Naive thymus-derived CD4-positive, alpha-beta T cell (primary cell): ENCODE data around the gene PLAGL2. TPM values are rescaled to one million over a fixed set of nuclear protein-coding genes. Genes with fewer than 3 reads are reported as not detected.
A peak's percentile ranks its signal among the peaks of the same experiment; 100 is the strongest.

Source experiments
- ATAC-seq: fragments of 150-1000 bp; cut with Tn5 transposase; 2 replicates; pipeline ENCODE4 v1.10.0; 2021; ENCODE audit warnings: mild to moderate bottlenecking, moderate library complexity
- CTCF ChIA-PET: fragments of 350-600 bp; sonication (Branson Sonifier 250); formaldehyde crosslinking; loops from one replicate; lab custom pipeline; 2021; ENCODE audit warnings: antibody characterized with exemption; lab: Charles Lee
- POLR2A ChIA-PET: fragments of 350-600 bp; sonication (Branson Sonifier 250); formaldehyde crosslinking; loops from one replicate; lab custom pipeline; 2021; ENCODE audit warnings: antibody characterized with exemption, inconsistent platforms; lab: Charles Lee
- DNase-seq, 9 donors: peaks; one replicate each; pipeline versions ENCODE4 v3.0.0 to v3.0.0-alpha.2; 2020 to 2022; ENCODE audit warnings: mixed read lengths in 1 of 9
- H3K27ac ChIP-seq: one replicate; pipeline ENCODE4 v1.7.0; 2013; ENCODE audit warnings: mild to moderate bottlenecking, low read depth, low read length, moderate library complexity
- H3K27me3 ChIP-seq, 2 donors: one replicate each; pipeline ENCODE4 v1.7.0; 2013; ENCODE audit warnings: low read length in 2 of 2, mild to moderate bottlenecking in 2 of 2, moderate library complexity in 2 of 2; ENCODE audit not compliant: control insufficient read depth in 2 of 2, insufficient read depth in 2 of 2
- H3K36me3 ChIP-seq, 3 experiments: 1 replicate in 2 of 3; 2 replicates in 1 of 3; pipeline ENCODE4 v1.7.0; 2013; ENCODE audit warnings: low read length in 3 of 3, mild to moderate bottlenecking in 3 of 3, moderate library complexity in 1 of 3; ENCODE audit not compliant: insufficient read depth in 3 of 3, control insufficient read depth in 2 of 3
- H3K4me1 ChIP-seq, 2 donors: one replicate each; pipeline ENCODE4 v1.7.0; 2013; ENCODE audit warnings: low read length in 2 of 2, mild to moderate bottlenecking in 2 of 2, moderate library complexity in 1 of 2; ENCODE audit not compliant: control insufficient read depth in 2 of 2, insufficient read depth in 2 of 2
- H3K4me3 ChIP-seq: 2 replicates; pipeline ENCODE4 v1.7.0; 2013; ENCODE audit warnings: mild to moderate bottlenecking, low read length
- H3K9me3 ChIP-seq, 3 experiments: 1 replicate in 2 of 3; 2 replicates in 1 of 3; pipeline ENCODE4 v1.7.0; 2013; ENCODE audit warnings: low read length in 3 of 3; ENCODE audit not compliant: control insufficient read depth in 2 of 3
- H3K27ac Mint-ChIP-seq, 9 donors: one replicate each; pipeline ENCODE4 v1.8.0; 2020 to 2022; ENCODE audit warnings: mixed read lengths in 9 of 9, mild to moderate bottlenecking in 8 of 9, moderate library complexity in 5 of 9, inconsistent platforms in 2 of 9
- H3K27me3 Mint-ChIP-seq, 5 donors: one replicate each; pipeline ENCODE4 v1.8.0; 2021 to 2022; ENCODE audit warnings: mixed read lengths in 5 of 5, mild to moderate bottlenecking in 1 of 5
- H3K36me3 Mint-ChIP-seq, 5 donors: one replicate each; pipeline ENCODE4 v1.8.0; 2020 to 2022; ENCODE audit warnings: mixed read lengths in 5 of 5, mild to moderate bottlenecking in 3 of 5, inconsistent platforms in 1 of 5
- H3K4me1 Mint-ChIP-seq, 7 donors: one replicate each; pipeline ENCODE4 v1.8.0; 2020 to 2022; ENCODE audit warnings: mixed read lengths in 7 of 7, mild to moderate bottlenecking in 3 of 7, inconsistent platforms in 1 of 7
- H3K4me3 Mint-ChIP-seq, 10 donors: one replicate each; pipeline ENCODE4 v1.8.0; 2020 to 2022; ENCODE audit warnings: mild to moderate bottlenecking in 10 of 10, mixed read lengths in 10 of 10, moderate library complexity in 6 of 10, inconsistent platforms in 2 of 10
- H3K9me3 Mint-ChIP-seq, 11 donors: one replicate each; pipeline ENCODE4 v1.8.0; 2020 to 2022; ENCODE audit warnings: mixed read lengths in 11 of 11, mild to moderate bottlenecking in 4 of 11, inconsistent platforms in 1 of 11, moderate library complexity in 1 of 11
- intact Hi-C, 2 donors: fragments of 100-400 bp; cut with micrococcal nuclease; formaldehyde crosslinking; loops; one replicate each; pipeline ENCODE4 v1.15.1; 2023
- polyA plus RNA-seq, 2 donors: library from polyadenylated mRNA; unstranded; fragments of 300-500 nt; fragmentation: Illumina TruSeq; gene quantifications; one replicate each; pipeline ENCODE4 v1.2.3, GENCODE V29; 2021
- total RNA-seq, 6 experiments: library from RNA in 5 of 6; stranded (reverse) in 5 of 6; gene quantifications; 1 replicate in 5 of 6; 2 replicates in 1 of 6; pipeline ENCODE4 v1.2.3 and lab custom pipeline; 2021 to 2026

The PLAGL2 gene
- total and polyA plus RNA-seq, 7 experiments from 2014 or later, result 3.1 to 30.1 (median 16.4) TPM

GRCh38 chr20:32189123-32189410 is 18.5 kb downstream of the PLAGL2 start:
- peak overlapping the region; percentile 64 to 91 (median 86) for H3K4me3 Mint-ChIP-seq
- ChIA-PET CTCF (no interaction called here), POLR2A (interaction anchor here (0.7 to 1.5 kb wide), 5 partner anchors 9 to 170 kb away, joined by 3 to 4 read pairs (median 3); partner anchors contain the start of gene ASXL1)
- Histone ChIP-seq H3K4me1 (peaks cover 10 to 18% of the 10 kb centered on the region in 2 donors), H3K4me3 (peak overlapping the region; percentile 55), H3K9me3 (no peaks in the 10 kb centered on the region), H3K27ac (peak overlapping the region; percentile 82), H3K27me3 (no peaks in the 10 kb centered on the region), H3K36me3 (no peaks in the 10 kb centered on the region)
- H3K27ac Mint-ChIP-seq, result peak overlapping the region; percentile 38 to 97 (median 89)
- ATAC-seq, result no peak
- no peak for DNase-seq
- peaks cover 0 to 4% (median 0%) of the 10 kb centered on the region in 5 donors for H3K36me3 Mint-ChIP-seq
- H3K4me1 Mint-ChIP-seq, result peaks cover 11 to 50% (median 26%) of the 10 kb centered on the region in 7 donors
- no peaks in the 10 kb centered on the region for H3K27me3 Mint-ChIP-seq
- H3K9me3 Mint-ChIP-seq, result peaks cover 0 to 2% (median 0%) of the 10 kb centered on the region in 11 donors
- intact Hi-C loops, result loop anchor here in 1 of 2 donors (1.0 kb wide), 1 partner anchor 18 kb away; the partner anchor contains the start of genes PLAGL2 and POFUT1

- POLR2A ChIA-PET, result interaction anchor here (0.7 to 1.5 kb wide), 5 partner anchors 10 to 171 kb away, joined by 3 to 4 read pairs (median 3); partner anchors contain the start of gene ASXL1
- intact Hi-C loops, result loop anchor here in 1 of 2 donors (1.0 kb wide), 1 partner anchor 19 kb away; the partner anchor contains the start of genes PLAGL2 and POFUT1
- Histone ChIP-seq H3K4me3 (no peak overlapping the region), H3K36me3 (no peaks in the 10 kb centered on the region), H3K27ac (peak overlapping the region; percentile 82), H3K27me3 (no peaks in the 10 kb centered on the region), H3K4me1 (peaks cover 10 to 18% of the 10 kb centered on the region in 2 donors), H3K9me3 (no peaks in the 10 kb centered on the region)
- CTCF ChIA-PET, result no interaction called here
- Mint-ChIP-seq H3K27ac (peak overlapping the region; percentile 71 to 95 (median 84)), H3K4me1 (peaks cover 10 to 50% (median 26%) of the 10 kb centered on the region in 7 donors), H3K4me3 (peak overlapping the region; percentile 61 to 91 (median 84)), H3K9me3 (peaks cover 0 to 2% (median 0%) of the 10 kb centered on the region in 11 donors), H3K36me3 (peaks cover 0 to 4% (median 0%) of the 10 kb centered on the region in 5 donors), H3K27me3 (no peaks in the 10 kb centered on the region)
- no peak for ATAC-seq
- DNase-seq, result no peak
These were observed 19.0 kb downstream of the PLAGL2 start for GRCh38 chr20:32188376-32189122.

DNA sequence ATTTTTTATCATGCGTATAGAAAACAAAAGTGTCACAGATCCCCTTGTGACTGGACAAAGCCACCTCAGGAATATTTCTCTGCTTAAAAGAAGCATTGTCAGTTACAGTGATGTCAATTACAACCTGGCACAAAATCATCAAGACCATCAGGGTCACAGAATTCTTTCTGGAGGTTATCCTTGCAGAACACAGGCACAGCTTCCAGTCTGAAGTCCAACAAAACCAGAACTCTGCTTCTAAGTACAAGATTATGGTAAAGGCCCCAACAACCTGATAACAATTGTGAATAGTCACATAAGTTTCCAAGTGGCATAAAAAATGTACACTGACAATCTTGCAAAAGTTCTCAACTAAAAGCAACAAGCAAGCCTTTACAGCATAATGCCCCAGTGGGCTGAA is 21.0 kb downstream of the PLAGL2 start:
- H3K27ac ChIP-seq, result no peak overlapping the region
- ChIA-PET POLR2A (no interaction called here), CTCF (no interaction called here)
- no peaks in the 10 kb centered on the region for H3K9me3 ChIP-seq
- H3K27me3 Mint-ChIP-seq, result no peaks in the 10 kb centered on the region
- H3K36me3 Mint-ChIP-seq, result peaks cover 0 to 4% (median 0%) of the 10 kb centered on the region in 5 donors
- H3K4me3 ChIP-seq, result no peak overlapping the region
- H3K4me1 ChIP-seq, result peaks cover 10 to 18% of the 10 kb centered on the region in 2 donors
- peaks cover 9 to 44% (median 26%) of the 10 kb centered on the region in 7 donors for H3K4me1 Mint-ChIP-seq
- no peaks in the 10 kb centered on the region for H3K36me3 ChIP-seq
- ATAC-seq (no peak), DNase-seq (no peak)
- peak overlapping the region in 1 of 9 donors; percentile 15 for H3K27ac Mint-ChIP-seq
- H3K9me3 Mint-ChIP-seq, result peaks cover 0 to 2% (median 0%) of the 10 kb centered on the region in 11 donors
- no peak overlapping the region for H3K4me3 Mint-ChIP-seq
- H3K27me3 ChIP-seq, result no peaks in the 10 kb centered on the region
- intact Hi-C loops, result no loop called here

- Mint-ChIP-seq H3K27ac (no peak overlapping the region), H3K36me3 (peaks cover 0 to 4% (median 0%) of the 10 kb centered on the region in 5 donors), H3K4me3 (no peak overlapping the region), H3K27me3 (no peaks in the 10 kb centered on the region), H3K9me3 (peaks cover 0 to 2% (median 0%) of the 10 kb centered on the region in 11 donors), H3K4me1 (peaks cover 5 to 37% (median 19%) of the 10 kb centered on the region in 7 donors)
- no peaks in the 10 kb centered on the region for H3K36me3 ChIP-seq
- peaks cover 10 to 18% of the 10 kb centered on the region in 2 donors for H3K4me1 ChIP-seq
- ChIA-PET CTCF (no interaction called here), POLR2A (no interaction called here)
- no peaks in the 10 kb centered on the region for H3K9me3 ChIP-seq
- H3K27ac ChIP-seq, result no peak overlapping the region
- ATAC-seq, result no peak
- no peak overlapping the region for H3K4me3 ChIP-seq
- H3K27me3 ChIP-seq, result no peaks in the 10 kb centered on the region
- DNase-seq, result no peak
- intact Hi-C loops, result no loop called here
These were observed 22.5 kb downstream of the PLAGL2 start for GRCh38 chr20:32184961-32185603.

DNA sequence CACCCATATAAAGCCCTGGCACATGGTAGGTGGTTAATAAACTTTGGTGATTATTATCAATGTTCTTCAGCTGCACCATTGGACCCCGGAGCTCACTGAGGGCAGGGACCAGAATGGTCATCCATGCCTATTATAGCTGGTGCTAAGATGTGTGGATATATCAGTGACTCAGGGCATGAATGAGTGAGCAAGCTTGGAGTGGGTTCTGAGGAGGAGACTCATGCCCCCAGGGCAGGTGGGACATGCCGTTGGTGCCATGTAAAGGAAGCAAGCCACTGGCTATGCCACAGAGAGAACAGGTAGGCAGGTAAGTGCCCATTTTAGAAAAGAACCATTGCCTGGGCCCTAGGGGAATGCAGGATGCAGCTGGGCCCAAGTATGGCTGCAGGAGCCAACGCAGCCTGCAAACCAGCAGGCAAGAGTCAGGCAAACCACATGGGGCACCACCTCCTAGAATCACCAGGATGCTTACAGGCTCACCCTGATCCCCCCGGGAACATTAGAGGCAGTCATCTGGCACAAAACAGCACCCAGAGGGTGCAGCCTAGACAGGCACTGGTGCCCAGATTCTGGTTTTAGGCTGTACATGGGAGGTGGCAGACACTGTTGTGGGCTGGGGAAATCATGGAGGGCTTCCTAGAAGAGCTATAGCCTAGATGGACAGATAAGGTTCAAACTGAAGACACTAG is 23.5 kb downstream of the PLAGL2 start:
- DNase-seq, result no peak
- CTCF ChIA-PET, result interaction anchor here (0.6 kb wide), 1 partner anchor 511 kb away, joined by 3 read pairs; no protein-coding TSS in a partner anchor
- no peak overlapping the region for H3K27ac Mint-ChIP-seq

DNA sequence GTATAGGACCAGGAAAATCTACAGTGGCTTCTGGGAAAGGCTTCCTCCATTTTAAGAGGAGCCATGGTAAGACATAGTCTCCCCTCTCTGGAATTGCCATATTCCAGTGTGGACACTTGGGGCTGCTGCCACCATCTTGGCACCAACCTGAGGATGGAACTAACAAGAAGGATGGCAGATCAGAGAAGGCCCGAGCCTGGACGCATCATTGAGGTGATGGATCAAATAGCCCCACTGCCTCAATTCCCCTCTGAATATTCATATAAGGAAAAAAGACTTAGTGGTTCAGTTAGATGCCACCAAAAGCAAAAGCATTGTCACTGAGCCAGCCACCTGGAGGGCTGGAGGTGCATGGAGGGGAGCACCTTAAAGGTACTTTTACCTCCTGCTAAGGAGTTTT is 25.9 kb downstream of the PLAGL2 start:
- no peak for ATAC-seq
- intact Hi-C loops, result no loop called here
- no peak overlapping the region for H3K27ac ChIP-seq
- H3K27ac Mint-ChIP-seq, result no peak overlapping the region
- no peaks in the 10 kb centered on the region for H3K36me3 ChIP-seq
- ChIA-PET POLR2A (no interaction called here), CTCF (no interaction called here)
- no peak for DNase-seq
- no peaks in the 10 kb centered on the region for H3K27me3 ChIP-seq
- no peaks in the 10 kb centered on the region for H3K27me3 Mint-ChIP-seq
- no peaks in the 10 kb centered on the region for H3K9me3 ChIP-seq
- H3K36me3 Mint-ChIP-seq, result peaks cover 0 to 7% (median 2%) of the 10 kb centered on the region in 5 donors
- peaks cover 0 to 10% (median 7%) of the 10 kb centered on the region in 7 donors for H3K4me1 Mint-ChIP-seq
- H3K4me1 ChIP-seq, result no peaks in the 10 kb centered on the region
- no peak overlapping the region for H3K4me3 ChIP-seq
- peaks cover 0 to 2% (median 0%) of the 10 kb centered on the region in 11 donors for H3K9me3 Mint-ChIP-seq
- no peak overlapping the region for H3K4me3 Mint-ChIP-seq

More for the DNA sequence above, 23.5 kb downstream of the PLAGL2 start:
- peaks cover 0 to 2% (median 0%) of the 10 kb centered on the region in 11 donors for H3K9me3 Mint-ChIP-seq
- H3K36me3 Mint-ChIP-seq, result peaks cover 0 to 7% (median 0%) of the 10 kb centered on the region in 5 donors
- H3K27ac ChIP-seq, result no peak overlapping the region
- no peak overlapping the region for H3K4me3 Mint-ChIP-seq
- no peaks in the 10 kb centered on the region for H3K9me3 ChIP-seq
- H3K36me3 ChIP-seq, result no peaks in the 10 kb centered on the region
- ATAC-seq, result no peak
- H3K4me3 ChIP-seq, result no peak overlapping the region
- H3K27me3 Mint-ChIP-seq, result no peaks in the 10 kb centered on the region
- H3K4me1 Mint-ChIP-seq, result peaks cover 3 to 30% (median 15%) of the 10 kb centered on the region in 7 donors
- POLR2A ChIA-PET, result interaction anchor here (0.7 kb wide), 1 partner anchor 182 kb away, joined by 3 read pairs; no protein-coding TSS in a partner anchor
- no peaks in the 10 kb centered on the region for H3K27me3 ChIP-seq
- intact Hi-C loops, result no loop called here
- peaks cover 5 to 14% of the 10 kb centered on the region in 2 donors for H3K4me1 ChIP-seq
